Measurements from ENCODE around the gene TMEM25.
"Not testable (repeated sequence)": the region's sequence is repeated elsewhere in the genome, so short reads cannot be mapped to it uniquely, and the experiment has no call there.

TMEM25 gene

DNA sequence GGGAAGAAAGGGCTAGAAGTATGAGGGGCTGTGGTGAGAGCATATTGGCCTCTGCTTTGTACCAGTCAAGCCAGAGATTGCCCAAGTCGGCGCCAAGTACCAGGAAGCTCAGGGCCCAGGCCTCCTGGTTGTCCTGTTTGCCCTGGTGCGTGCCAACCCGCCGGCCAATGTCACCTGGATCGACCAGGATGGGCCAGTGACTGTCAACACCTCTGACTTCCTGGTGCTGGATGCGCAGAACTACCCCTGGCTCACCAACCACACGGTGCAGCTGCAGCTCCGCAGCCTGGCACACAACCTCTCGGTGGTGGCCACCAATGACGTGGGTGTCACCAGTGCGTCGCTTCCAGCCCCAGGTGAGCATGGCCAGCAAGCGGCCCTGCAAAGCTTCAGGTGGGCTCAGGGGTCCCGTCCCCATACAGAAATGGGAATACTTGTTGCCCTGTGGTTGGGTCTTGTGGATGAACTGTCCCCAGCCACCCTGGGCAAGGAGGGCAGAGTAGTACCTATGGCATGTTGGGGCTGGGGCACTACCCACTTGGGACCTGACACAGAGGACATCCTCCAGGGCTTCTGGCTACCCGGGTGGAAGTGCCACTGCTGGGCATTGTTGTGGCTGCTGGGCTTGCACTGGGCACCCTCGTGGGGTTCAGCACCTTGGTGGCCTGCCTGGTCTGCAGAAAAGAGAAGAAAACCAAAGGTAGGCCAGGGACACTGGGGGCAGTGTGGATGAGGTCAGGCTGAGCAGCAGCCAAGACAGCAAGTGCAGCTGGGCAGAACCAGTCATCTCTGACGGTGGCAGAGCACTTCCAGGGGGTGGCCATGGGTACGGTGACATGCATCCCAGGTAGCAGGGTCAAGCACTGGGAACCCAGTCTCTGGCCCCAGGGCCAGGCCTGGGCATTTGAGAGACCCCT is 2.1 kb downstream of the TMEM25 start:
- no peak for DNase-seq

DNA sequence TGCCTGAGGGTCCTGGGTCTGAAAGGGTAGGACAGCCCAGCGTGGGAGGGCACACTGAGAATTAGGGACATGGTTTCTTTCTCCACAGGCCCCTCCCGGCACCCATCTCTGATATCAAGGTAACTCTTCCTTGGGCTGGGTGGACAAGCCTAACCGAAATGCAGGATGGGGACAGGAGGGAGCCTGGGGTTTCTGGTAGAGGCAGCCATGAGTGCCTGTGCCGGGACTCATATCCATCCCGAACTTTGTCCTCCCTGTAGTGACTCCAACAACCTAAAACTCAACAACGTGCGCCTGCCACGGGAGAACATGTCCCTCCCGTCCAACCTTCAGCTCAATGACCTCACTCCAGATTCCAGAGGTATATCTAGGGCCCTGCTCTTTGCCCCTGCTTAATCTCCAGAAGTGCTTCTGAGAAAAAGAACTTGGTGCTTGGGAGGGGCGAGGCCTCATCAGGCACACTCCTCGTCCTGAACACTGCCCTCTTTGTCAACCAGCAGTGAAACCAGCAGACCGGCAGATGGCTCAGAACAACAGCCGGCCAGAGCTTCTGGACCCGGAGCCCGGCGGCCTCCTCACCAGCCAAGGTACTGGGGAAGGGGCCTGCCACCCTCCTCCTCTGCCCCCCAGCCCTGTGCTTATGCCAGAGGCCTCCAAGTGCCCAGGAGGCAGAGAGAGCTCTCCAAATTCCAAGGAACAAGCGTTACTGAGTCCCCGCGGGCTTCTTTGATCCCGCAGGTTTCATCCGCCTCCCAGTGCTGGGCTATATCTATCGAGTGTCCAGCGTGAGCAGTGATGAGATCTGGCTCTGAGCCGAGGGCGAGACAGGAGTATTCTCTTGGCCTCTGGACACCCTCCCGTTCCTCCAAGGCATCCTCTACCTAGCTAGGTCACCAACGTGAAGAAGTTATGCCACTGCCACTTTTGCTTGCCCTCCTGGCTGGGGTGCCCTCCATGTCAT is 3.1 kb downstream of the TMEM25 start:
- DNase-seq, result no peak

DNA sequence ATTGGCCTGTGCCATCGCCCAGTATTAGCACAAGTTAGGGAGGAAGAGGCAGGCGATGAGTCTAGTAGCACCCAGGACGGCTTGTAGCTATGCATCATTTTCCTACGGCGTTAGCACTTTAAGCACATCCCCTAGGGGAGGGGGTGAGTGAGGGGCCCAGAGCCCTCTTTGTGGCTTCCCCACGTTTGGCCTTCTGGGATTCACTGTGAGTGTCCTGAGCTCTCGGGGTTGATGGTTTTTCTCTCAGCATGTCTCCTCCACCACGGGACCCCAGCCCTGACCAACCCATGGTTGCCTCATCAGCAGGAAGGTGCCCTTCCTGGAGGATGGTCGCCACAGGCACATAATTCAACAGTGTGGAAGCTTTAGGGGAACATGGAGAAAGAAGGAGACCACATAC is 4.3 kb downstream of the TMEM25 start:
- no peak for DNase-seq

DNA sequence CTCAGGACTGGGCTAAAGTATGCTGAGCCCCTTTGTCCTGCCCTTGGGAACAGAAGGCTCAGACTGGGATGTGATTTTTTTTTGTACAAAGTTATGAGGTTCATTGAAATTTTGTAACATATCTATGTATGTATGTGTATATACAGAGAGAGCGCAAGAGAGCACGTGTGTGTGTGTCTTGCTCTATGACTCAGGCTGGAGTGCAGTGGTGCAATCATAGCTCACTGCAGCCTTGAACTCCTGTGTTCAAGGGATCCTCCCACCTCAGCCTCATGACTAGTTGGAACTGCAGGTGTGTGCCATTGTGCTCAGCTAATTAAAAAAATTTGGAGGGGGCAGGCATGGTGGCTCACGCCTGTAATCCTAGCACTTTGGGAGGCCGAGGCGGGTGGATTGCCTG is 5.7 kb downstream of the TMEM25 start:
- no peak for DNase-seq

DNA sequence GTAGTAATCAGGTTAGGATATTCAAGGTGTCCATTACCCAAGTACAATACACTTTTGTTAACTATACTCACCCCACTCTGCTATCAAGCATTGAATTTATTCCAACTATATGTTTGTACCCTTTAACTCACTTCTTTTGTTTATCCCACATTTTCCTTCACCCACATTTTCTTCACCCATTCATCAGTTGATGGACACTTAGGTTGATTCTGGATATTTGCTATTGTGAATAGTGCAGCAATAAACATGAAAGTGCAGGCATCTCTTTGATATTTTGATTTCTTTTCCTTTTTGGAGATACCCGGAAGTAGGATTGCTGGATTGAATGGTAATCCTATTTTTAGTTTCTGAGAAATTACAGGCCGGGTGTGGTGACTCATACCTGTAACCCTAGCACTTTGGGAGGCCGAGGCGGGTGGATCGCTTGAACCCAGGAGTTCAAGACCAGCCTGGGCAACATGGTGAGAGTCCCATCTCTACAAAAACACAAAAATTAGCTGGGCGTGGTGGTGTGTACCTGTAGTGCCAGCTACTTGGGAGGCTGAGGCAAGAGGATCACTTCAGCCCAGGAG is 6.5 kb downstream of the TMEM25 start:
- DNase-seq, result no peak

DNA sequence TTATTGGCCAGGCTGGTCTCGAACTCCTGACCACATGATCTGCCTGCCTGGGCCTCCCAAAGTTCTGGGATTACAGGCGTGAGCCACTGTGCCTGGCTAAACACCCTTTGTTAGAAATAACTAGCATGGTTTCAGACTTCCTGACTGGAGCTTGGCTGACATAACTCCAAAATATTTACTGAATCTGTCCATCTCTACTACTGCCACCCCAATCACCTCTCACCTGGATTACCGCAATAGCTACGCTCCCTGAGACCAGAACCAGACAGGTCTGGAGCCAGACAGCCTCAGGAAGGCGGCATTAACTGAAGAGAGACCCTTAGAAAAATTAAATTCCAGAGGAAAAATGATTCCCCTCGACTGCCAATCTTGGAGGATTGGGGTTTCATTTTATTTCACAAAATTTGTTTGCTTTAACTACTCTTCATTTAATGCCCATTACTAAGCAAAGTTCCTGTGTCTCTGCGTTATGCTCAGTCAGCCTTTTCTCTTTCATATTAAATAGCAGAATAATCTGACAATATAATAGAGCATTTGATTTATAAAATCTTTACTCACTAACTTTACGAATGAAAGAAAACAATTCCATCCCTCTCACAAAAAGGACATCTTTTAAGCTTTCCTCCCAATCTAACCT is 13.1 kb downstream of the TMEM25 start:
- DNase-seq, result no peak

DNA sequence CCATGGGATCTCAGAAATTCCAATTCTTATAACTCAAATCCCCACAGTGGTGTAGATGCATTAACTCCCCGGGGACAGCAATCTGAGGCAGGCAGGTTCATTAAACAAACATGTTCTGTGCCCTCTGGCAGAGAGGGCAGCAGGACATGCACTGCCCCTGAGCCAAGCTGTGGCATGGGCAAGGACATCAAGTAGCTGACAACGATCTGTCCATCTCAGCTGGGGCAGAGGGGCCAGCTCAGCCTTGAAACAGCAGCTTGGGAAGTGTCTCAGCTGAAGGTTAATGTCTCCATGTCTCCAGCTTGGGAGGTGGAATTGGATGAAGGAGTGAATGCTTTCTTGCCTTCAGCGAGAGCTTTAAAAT is 13.6 kb downstream of the TMEM25 start:
- DNase-seq, result no peak

DNA sequence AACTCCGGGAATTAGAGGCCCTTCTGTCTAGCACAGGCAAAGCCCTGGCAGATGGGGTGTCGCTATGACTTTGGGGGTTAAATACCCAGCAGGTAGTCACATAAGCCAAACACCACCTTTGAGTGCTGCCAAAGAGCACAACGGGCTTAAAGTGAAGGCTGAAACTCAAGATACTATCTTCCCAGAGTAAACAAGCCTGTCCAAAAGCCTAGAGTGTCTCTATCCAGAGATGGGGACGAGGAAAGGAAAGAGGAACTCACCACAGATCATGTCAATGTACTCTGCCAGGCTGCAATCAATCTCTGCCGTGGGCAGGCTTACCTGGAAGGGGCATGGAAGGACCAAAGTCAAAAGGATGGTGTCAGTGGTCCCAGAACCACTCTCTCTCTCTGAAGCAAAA is 14.5 kb downstream of the TMEM25 start:
- no peak for DNase-seq

DNA sequence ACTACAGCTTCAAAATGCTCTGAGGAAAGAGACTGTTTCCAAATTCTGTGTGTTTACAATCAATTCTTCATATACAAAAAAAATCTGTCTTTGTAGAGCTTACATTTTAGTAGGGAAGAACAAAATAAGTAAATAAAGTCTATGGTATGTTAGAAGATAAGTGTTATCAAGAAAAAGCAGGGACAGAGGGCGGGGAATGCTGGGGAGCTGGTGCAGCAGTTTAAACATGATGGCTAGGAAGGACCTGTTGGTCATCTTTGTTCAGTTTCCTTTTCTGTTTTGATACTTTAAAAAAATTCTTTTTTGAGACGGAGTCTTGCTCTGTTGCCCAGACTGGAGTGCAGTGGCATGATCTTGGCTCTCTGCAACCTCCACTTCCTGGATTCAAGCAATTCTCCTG is 16.1 kb downstream of the TMEM25 start:
- no peak for DNase-seq

DNA sequence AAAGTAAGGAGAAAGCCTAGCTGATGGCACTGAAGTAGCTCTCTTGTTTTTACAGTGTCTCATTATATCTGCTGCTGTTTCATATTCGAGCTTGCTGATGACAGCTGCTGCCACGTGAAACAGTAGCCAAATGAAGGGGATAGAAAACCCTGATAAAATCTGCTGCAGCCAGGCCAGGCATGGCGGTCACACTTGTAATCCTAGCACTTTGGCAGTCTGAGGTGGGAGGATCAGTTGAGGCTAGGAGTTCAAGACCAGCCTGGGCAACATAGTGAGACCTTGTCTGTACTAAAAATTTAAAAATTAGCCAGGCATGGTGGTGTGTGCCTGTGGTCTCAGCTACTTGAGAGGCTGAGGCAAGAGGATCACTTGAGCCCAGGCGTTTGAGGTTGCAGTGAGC is 21.3 kb downstream of the TMEM25 start:
- no peak for DNase-seq

DNA sequence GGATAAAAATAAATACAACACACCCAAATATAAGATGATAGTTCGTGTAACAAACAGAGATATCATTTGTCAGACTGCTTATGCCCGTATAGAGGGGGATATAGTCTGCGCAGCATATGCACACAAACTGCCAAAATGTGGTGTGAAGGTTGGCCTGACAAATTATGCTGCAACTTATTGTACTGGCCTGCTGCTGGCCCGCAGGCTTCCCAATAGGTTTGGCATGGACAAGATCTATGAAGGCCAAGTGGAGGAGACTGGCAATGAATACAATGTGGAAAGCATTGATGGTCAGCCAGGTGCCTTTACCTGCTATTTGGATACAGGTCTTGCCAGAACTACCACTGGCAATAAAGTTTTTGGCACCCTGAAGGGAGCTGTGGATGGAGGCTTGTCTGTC is 29.8 kb downstream of the TMEM25 start:
- no peak for DNase-seq

DNA sequence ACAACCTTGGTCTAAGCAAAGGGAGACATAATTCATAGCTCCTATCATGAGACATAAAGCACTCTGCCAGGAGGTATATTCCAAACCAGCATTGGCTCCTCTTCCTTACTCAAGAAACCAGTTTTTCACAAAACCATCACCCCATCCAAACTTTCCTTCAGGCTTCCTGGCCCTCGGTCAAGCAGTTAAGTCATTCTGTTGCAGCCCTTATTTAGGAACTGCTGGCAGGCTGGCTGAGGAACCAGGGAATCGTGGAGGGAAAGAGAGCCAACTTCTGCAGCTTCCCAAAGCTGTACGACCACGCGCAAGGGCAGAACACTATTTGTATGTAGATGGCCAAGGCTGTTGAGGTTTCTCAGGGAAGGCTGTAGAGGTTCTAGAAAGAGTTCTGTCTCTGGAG is 34.1 kb downstream of the TMEM25 start:
- DNase-seq, result peak; percentile 65

DNA sequence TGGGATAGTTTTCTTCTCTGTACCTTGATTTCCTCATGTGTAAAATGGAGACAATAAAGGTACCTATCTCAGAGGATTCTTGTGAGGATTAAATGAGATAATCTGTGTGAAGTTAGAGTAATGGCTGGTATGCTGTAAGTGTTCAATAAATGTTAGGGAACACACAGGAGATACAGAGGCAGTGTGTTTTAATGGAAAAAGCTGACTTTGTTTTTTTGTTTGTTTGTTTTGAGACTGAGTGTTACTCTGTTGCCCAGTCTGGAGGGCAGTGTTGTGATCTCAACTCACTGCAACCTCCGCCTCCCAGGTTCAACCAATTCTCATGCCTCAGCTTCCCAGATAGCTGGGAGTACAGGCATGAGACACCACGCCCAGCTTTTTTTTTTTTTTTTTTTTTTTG is 38.7 kb downstream of the TMEM25 start:
- DNase-seq, result no peak

DNA sequence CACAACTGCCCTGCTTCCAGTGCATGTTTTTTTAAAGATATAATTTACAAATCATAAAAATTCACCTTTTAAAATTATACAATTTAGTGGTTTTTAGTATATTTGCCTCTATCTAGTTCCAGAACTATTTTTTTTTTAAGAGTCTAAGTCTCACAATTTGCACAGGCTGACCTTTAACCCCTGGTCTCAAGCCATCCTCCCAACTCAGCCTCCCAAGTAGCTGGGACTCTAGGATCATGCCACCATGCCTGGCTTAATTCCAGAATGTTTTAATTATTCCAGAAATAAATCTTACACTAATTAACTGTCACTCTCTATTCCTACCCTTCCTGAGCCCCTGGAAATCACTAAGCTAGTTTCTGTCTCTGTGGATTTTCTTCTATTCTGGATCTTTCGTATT is 39.8 kb downstream of the TMEM25 start:
- DNase-seq, result no peak

DNA sequence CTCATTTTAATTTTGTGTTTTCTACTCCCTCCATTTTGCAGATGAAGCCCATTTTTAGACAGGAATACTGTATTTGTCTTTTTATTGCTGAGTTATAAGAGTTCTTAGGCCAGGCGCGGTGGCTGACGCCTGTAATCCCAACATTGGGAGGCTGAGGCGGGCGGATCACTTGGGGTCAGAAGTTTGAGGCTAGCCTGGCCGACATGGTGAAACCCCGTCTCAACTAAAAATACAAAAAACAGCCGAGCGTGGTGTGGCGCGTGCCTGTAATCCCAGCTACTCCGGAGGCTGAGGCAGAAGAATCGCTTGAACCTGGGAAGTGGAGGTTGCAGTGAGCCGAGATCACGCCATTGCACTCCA is 40.7 kb downstream of the TMEM25 start:
- peak; percentile 45 for DNase-seq

DNA sequence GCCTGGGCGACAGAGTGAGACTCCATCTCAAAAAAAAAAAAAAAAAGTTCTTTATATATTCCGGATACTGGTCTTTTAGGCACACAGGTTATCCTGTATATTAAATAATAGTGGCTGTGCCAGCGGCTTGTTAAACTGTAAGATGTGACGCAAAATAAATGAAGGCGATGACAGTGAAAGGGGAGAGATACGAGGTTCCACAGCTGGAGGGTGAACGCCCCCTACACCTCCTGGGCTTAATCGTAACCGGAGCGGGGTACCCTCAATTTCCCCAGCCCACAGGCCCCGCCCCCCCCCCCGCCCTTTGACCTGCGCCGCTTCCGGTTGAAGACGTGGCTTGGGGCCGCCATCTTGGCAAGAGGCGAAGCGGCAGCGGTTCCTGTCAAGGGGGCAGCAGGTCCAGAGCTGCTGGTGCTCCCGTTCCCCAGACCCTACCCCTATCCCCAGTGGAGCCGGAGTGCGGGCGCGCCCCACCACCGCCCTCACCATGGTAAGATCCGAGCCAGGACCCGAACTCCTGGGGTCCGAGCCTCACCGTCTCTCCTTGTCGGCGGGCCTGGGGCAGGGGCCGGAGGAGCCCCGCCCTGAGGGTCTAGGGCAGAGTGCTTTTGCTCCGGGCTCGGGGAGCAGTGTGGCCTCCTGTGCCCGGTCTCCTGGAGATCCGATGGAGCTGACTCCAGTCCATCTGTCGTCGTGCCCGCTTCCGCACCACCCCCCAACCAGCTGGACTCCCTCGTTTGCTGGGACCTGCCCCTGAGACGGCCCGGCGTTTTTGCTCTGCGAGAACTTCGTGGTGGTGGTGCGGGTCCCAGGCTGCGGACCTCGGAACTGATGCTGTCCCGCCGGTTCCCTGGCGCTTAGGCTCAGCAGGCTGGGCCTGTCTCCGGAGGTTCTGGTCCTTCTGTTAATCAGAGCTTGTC is 41.3 kb downstream of the TMEM25 start, which contains the start of gene ARCN1:
Gene ARCN1 (plus strand): TSS at position 349 of the 920 bp plus-strand sequence. CDS start 139 bp downstream, at position 488.
- peak; percentile 94 for DNase-seq

DNA sequence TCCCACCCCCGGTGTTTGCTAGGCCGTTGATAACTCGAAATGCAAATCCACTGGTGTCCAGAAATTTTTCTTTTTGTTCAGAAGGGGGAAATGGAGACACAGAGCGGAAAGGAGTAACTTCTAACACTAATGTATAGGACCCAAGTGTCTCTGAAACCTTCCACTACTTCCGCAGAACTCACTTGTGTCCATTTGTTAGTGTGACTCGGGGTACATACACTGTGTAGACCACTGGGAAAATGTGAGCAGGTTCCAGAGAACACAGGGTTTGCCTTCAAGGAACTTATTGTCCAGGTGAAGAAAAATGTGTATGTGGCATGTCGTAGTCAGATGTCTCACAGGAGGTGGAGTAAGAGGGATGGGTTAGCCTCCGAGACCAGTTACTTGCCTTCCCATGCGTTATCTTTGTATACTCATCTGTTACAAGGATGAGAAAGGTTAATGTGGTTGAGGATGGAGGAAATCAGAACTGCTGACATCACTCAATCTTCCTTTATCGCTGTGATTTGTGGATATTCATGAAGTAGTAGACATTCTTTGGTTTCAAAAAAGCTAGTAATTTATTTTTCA is 42.1 kb downstream of the TMEM25 start:
- DNase-seq, result peak; percentile 35

DNA sequence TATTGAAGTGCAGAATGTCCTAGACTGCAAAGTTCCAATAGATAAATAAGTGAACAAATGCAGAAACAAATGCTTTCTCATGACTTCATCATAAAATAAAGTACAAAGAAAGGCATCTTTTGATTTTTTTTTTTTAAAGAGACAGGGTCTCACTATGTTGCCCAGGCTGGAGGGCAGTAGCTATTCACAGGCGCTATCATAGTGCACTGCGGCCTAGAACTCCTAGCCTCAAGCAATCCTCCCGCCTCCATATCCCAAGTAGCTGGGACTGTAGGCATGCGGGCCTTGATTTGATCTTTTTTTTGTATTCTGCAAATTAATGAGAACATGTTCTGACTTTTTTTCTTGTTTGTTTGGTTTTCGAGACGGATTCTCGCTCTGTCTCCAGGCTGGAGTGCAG is 43.6 kb downstream of the TMEM25 start:
- DNase-seq, result no peak

DNA sequence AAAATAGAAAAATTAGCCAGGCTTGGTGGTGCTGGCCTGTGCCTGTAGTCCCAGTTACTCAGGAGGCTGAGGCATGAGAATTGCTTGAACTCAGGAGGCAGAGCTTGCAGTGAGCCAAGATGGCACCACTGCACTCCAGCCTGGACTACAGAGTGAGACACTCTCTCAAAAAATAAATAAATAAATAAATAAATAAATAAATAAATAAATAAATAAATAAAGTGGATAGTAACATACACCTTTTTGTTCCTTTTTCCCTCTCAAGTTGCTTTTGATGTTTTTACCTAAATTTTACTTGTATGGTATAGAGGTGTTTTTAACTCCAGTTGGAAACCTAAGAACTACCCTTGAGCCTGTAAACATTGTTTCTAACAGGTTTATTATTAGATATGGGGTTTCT is 47.0 kb downstream of the TMEM25 start:
- not testable (repeated sequence) for DNase-seq

DNA sequence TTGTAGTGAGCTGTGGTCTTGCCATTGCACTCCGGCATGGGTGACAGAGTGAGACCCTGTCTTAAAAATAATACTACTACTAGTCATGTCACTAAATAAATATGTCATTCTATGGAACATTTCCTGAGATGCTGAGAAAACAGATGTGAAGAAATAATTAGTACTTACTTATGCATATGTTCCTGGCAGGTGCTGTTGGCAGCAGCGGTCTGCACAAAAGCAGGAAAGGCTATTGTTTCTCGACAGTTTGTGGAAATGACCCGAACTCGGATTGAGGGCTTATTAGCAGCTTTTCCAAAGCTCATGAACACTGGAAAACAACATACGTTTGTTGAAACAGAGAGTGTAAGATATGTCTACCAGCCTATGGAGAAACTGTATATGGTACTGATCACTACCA is 50.1 kb downstream of the TMEM25 start:
- no peak for DNase-seq

Measured in left hindlimb (tissue), 1 donor.